HPDE6-E6E7 (cell line): ENCODE data around the gene USP17L10.
"Not testable (repeated sequence)": the region's sequence is repeated elsewhere in the genome, so short reads cannot be mapped to it uniquely, and the experiment has no call there.

Source experiments
- DNase-seq: peaks from one replicate; pipeline ENCODE4 v3.0.0; 2011; ENCODE audit warnings: missing footprints; ENCODE audit errors: extremely low spot score

Gene USP17L10

GRCh38 chr4:9210357-9210756 is at the start of gene USP17L10:
Gene USP17L10, plus strand, starts transcription at chr4:9210657. Its CDS starts 0 bp downstream, at chr4:9210657.
- not testable (repeated sequence) for DNase-seq

- DNase-seq, result not testable (repeated sequence)
These were observed 44.5 kb upstream of the USP17L10 start for GRCh38 chr4:9165990-9166389.

GRCh38 chr4:9169791-9170459 is 40.5 kb upstream of the USP17L10 start, which contains the start of gene FAM90A26:
Gene FAM90A26, plus strand, starts transcription at chr4:9170409. Its CDS starts 2,764 bp downstream, at chr4:9173173.
- not testable (repeated sequence) for DNase-seq

DNA sequence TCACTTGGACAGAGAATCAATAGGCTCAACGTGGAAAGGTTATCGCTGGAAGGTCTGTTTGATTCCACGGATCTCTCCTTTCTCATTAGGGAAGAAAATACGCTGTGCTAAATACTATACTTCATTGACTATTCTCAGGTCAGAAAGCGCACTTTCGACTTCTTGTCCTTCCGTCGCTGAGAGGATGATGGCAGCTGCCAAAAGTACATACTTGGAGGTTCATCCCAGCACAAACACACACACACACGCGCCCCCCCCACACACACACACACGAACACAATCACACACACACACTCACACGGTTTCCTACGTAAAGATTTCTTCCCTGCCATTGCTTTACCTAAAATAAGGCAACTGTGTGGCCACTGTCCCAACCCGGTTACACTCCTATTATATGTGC is 4.2 kb downstream of the USP17L10 start:
- DNase-seq, result not testable (repeated sequence)

DNA sequence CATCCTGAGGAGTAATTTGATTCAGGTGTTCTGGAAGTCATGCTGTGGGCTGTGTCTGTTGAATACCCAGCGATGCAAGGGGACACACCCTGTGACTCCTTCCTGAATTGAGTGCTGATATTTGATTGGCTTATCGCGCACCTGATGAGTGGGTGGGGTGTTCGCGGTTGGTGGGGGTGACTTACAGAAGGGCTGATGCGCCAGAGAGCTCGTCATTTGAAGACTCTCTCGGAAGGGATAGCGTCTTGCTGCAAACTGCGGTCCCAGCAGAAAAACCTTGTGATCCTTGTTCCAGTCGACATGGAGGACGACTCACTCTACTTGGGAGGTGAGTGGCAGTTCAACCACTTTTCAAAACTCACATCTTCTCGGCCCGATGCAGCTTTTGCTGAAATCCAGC is 4.6 kb downstream of the USP17L10 start, which contains the start of gene USP17L11:
USP17L11 (plus strand) TSS at position 301 of the 400 bp plus-strand sequence; CDS start at position 301, 0 bp downstream.
- DNase-seq, result not testable (repeated sequence)

- not testable (repeated sequence) for DNase-seq
These were observed 9.4 kb downstream of the USP17L10 start, which contains the start of gene USP17L12 for GRCh38 chr4:9219852-9220251. Gene USP17L12, plus strand, starts transcription at chr4:9220152. Its CDS starts 0 bp downstream, at chr4:9220152.

DNA sequence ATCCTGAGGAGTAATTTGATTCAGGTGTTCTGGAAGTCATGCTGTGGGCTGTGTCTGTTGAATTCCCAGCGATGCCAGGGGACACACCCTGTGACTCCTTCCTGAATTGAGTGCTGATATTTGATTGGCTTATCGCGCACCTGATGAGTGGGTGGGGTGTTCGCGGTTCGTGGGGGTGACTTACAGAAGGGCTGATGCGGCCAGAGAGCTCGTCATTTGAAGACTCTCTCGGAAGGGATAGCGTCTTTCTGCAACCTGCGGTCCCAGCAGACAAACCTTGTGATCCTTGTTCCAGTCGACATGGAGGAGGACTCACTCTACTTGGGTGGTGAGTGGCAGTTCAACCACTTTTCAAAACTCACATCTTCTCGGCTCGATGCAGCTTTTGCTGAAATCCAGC is 14.1 kb downstream of the USP17L10 start, which contains the start of gene USP17L13:
USP17L13 (plus strand) TSS at position 301 of the 400 bp plus-strand sequence; CDS start at position 301, 0 bp downstream.
- not testable (repeated sequence) for DNase-seq

GRCh38 chr4:9230249-9230648 is 19.8 kb downstream of the USP17L10 start:
- not testable (repeated sequence) for DNase-seq

DNA sequence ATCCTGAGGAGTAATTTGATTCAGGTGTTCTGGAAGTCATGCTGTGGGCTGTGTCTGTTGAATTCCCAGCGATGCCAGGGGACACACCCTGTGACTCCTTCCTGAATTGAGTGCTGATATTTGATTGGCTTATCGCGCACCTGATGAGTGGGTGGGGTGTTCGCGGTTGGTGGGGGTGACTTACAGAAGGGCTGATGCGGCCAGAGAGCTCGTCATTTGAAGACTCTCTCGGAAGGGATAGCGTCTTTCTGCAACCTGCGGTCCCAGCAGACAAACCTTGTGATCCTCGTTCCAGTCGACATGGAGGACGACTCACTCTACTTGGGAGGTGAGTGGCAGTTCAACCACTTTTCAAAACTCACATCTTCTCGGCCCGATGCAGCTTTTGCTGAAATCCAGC is 23.6 kb downstream of the USP17L10 start, which contains the start of gene USP17L15:
USP17L15 (plus strand) TSS at position 301 of the 400 bp plus-strand sequence; CDS start at position 301, 0 bp downstream.
- DNase-seq, result not testable (repeated sequence)

- not testable (repeated sequence) for DNase-seq
These were observed 28.0 kb downstream of the USP17L10 start for GRCh38 chr4:9238461-9238860.

DNA sequence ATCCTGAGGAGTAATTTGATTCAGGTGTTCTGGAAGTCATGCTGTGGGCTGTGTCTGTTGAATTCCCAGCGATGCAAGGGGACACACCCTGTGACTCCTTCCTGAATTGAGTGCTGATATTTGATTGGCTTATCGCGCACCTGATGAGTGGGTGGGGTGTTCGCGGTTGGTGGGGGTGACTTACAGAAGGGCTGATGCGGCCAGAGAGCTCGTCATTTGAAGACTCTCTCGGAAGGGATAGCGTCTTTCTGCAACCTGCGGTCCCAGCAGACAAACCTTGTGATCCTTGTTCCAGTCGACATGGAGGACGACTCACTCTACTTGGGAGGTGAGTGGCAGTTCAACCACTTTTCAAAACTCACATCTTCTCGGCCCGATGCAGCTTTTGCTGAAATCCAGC is 33.1 kb downstream of the USP17L10 start, which contains the start of gene USP17L17:
USP17L17 (plus strand) TSS at position 301 of the 400 bp plus-strand sequence; CDS start at position 301, 0 bp downstream.
- DNase-seq, result not testable (repeated sequence)

DNA sequence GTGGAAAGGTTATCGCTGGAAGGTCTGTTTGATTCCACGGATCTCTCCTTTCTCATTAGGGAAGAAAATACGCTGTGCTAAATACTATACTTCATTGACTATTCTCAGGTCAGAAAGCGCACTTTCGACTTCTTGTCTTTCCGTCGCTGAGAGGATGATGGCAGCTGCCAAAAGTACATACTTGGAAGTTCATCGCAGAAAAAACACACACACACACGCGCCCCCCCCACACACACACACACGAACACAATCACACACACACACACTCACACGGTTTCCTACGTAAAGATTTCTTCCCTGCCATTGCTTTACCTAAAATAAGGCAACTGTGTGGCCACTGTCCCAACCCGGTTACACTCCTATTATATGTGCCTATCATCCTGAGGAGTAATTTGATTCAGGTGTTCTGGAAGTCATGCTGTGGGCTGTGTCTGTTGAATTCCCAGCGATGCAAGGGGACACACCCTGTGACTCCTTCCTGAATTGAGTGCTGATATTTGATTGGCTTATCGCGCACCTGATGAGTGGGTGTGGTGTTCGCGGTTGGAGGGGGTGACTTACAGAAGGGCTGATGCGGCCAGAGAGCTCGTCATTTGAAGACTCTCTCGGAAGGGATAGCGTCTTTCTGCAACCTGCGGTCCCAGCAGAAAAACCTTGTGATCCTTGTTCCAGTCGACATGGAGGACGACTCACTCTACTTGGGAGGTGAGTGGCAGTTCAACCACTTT is 37.7 kb downstream of the USP17L10 start, which contains the start of gene USP17L18:
USP17L18 (plus strand) TSS at position 678 of the 728 bp plus-strand sequence; CDS start at position 678, 0 bp downstream.
- not testable (repeated sequence) for DNase-seq

DNA sequence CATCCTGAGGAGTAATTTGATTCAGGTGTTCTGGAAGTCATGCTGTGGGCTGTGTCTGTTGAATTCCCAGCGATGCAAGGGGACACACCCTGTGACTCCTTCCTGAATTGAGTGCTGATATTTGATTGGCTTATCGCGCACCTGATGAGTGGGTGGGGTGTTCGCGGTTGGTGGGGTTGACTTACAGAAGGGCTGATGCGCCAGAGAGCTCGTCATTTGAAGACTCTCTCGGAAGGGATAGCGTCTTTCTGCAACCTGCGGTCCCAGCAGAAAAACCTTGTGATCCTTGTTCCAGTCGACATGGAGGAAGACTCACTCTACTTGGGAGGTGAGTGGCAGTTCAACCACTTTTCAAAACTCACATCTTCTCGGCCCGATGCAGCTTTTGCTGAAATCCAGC is 42.6 kb downstream of the USP17L10 start, which contains the start of gene USP17L19:
USP17L19 (plus strand) TSS at position 301 of the 400 bp plus-strand sequence; CDS start at position 301, 0 bp downstream.
- DNase-seq, result not testable (repeated sequence)

GRCh38 chr4:9257824-9258223 is 47.4 kb downstream of the USP17L10 start, which contains the start of gene USP17L20:
Gene USP17L20, plus strand, starts transcription at chr4:9258124. Its CDS starts 0 bp downstream, at chr4:9258124.
- DNase-seq, result not testable (repeated sequence)
